GM23338 (cell line): ENCODE data around the gene TRAK1. TPM values are rescaled to one million over a fixed set of nuclear protein-coding genes. Genes with fewer than 3 reads are reported as not detected.
A peak's percentile ranks its signal among the peaks of the same experiment; 100 is the strongest.

Experiments
- ATAC-seq: fragments of 200-7000 bp; cut with Tn5 transposase; 3 replicates; pipeline ENCODE4 v1.9.1; 2020
- DNase-seq: peaks from one replicate; pipeline ENCODE4 v3.0.0-alpha.2; 2015; ENCODE audit warnings: low spot score
- H2AFZ ChIP-seq: fragments of 200-600 bp; sonication (generic); 2 replicates; pipeline ENCODE4 v1.8.0; 2016; ENCODE audit warnings: antibody characterized with exemption, mild to moderate bottlenecking, moderate library complexity
- H3F3A ChIP-seq: fragments of 200-600 bp; sonication (generic); replicated peaks from 2 replicates; pipeline ENCODE4 v1.8.0; 2017; ENCODE audit warnings: antibody characterized with exemption, mixed run types, low read depth
- H3K27ac ChIP-seq: fragments of 200-600 bp; sonication (generic); 2 replicates; pipeline ENCODE4 v1.6.1; 2016; ENCODE audit warnings: low read depth
- H3K27me3 ChIP-seq: fragments of 200-600 bp; sonication (generic); 2 replicates; pipeline ENCODE4 v1.8.0; 2016; ENCODE audit warnings: mild to moderate bottlenecking, mixed run types, moderate library complexity; ENCODE audit not compliant: insufficient read depth
- H3K36me3 ChIP-seq: fragments of 200-600 bp; sonication (generic); 2 replicates; pipeline ENCODE4 v1.8.0; 2016; ENCODE audit warnings: mild to moderate bottlenecking; ENCODE audit not compliant: insufficient read depth
- H3K4me1 ChIP-seq: fragments of 200-600 bp; sonication (generic); 2 replicates; pipeline ENCODE4 v1.8.0; 2016; ENCODE audit warnings: mild to moderate bottlenecking, moderate library complexity; ENCODE audit not compliant: insufficient read depth
- H3K4me2 ChIP-seq: fragments of 200-600 bp; sonication (generic); 2 replicates; pipeline ENCODE4 v1.7.1; 2017; ENCODE audit warnings: mixed run types
- H3K4me3 ChIP-seq: fragments of 200-600 bp; sonication (generic); 2 replicates; pipeline ENCODE4 v1.6.1; 2016; ENCODE audit warnings: mixed run types
- H3K79me2 ChIP-seq: fragments of 200-600 bp; sonication (generic); replicated peaks from 2 replicates; pipeline ENCODE4 v1.8.0; 2017; ENCODE audit warnings: mild to moderate bottlenecking; ENCODE audit not compliant: insufficient read depth
- H3K9me2 ChIP-seq: fragments of 200-600 bp; sonication (generic); 2 replicates; pipeline ENCODE4 v1.8.0; 2017; ENCODE audit not compliant: insufficient read depth
- H4K20me1 ChIP-seq: fragments of 200-600 bp; sonication (generic); replicated peaks from 2 replicates; pipeline ENCODE4 v1.8.0; 2017; ENCODE audit warnings: mild to moderate bottlenecking; ENCODE audit not compliant: insufficient read depth
- H3K27ac Mint-ChIP-seq: 2 replicates; pipeline ENCODE4 v1.8.0; 2020; ENCODE audit warnings: inconsistent platforms, mild to moderate bottlenecking, moderate library complexity, mixed read lengths
- H3K27me3 Mint-ChIP-seq: 3 replicates; pipeline ENCODE4 v1.8.0; 2022; ENCODE audit warnings: low read depth, mild to moderate bottlenecking, moderate library complexity, mixed read lengths, inconsistent platforms; ENCODE audit not compliant: insufficient read depth, poor library complexity
- H3K36me3 Mint-ChIP-seq: 3 replicates; pipeline ENCODE4 v1.8.0; 2021; ENCODE audit warnings: low read depth, mild to moderate bottlenecking, inconsistent platforms, moderate library complexity, mixed read lengths
- H3K4me1 Mint-ChIP-seq: 3 replicates; pipeline ENCODE4 v1.8.0; 2020; ENCODE audit warnings: mild to moderate bottlenecking, inconsistent platforms, mixed read lengths
- H3K4me3 Mint-ChIP-seq: 3 replicates; pipeline ENCODE4 v1.8.0; 2021; ENCODE audit warnings: moderate library complexity, mild to moderate bottlenecking, inconsistent platforms, mixed read lengths
- H3K9me3 Mint-ChIP-seq: 3 replicates; pipeline ENCODE4 v1.8.0; 2020; ENCODE audit warnings: moderate library complexity, mild to moderate bottlenecking, inconsistent platforms, mixed read lengths
- CREB1 ChIP-seq: fragments of 250-450 bp; sonication (Bioruptor Pico); IDR thresholded peaks from 2 replicates; pipeline ENCODE4 v1.5.0; 2020; ENCODE audit warnings: low read depth, mild to moderate bottlenecking, moderate library complexity
- EZH2 ChIP-seq: fragments of 200-600 bp; sonication (generic); IDR thresholded peaks from one replicate; pipeline ENCODE4 v1.8.0; 2017; ENCODE audit warnings: antibody characterized with exemption, mild to moderate bottlenecking, low read depth; ENCODE audit not compliant: unreplicated experiment
- EZH2phosphoT487 ChIP-seq: fragments of 200-600 bp; sonication (generic); IDR thresholded peaks from one replicate; pipeline ENCODE4 v1.8.1; 2018; ENCODE audit warnings: antibody characterized with exemption; ENCODE audit not compliant: unreplicated experiment
- JUNB ChIP-seq: IDR thresholded peaks from one replicate; pipeline ENCODE4 v1.6.1; 2016; ENCODE audit warnings: antibody characterized with exemption; ENCODE audit not compliant: unreplicated experiment
- NANOG ChIP-seq: IDR thresholded peaks from 2 replicates; pipeline ENCODE4 v1.6.1; 2016; ENCODE audit warnings: antibody characterized with exemption, borderline replicate concordance
- POLR2AphosphoS5 ChIP-seq: IDR thresholded peaks from 2 replicates; pipeline ENCODE4 v1.6.1; 2016; ENCODE audit warnings: antibody characterized with exemption, low read depth
- STAT1 ChIP-seq: IDR thresholded peaks from one replicate; pipeline ENCODE4 v1.6.1; 2016; ENCODE audit warnings: antibody characterized with exemption; ENCODE audit not compliant: unreplicated experiment
- ZNF114 ChIP-seq: fragments of 250-450 bp; sonication (Bioruptor Pico); IDR thresholded peaks from 2 replicates; pipeline ENCODE4 v1.5.0; 2020; ENCODE audit warnings: mild to moderate bottlenecking, moderate library complexity
- ZNF331 ChIP-seq: fragments of 250-450 bp; sonication (Bioruptor Pico); IDR thresholded peaks from 2 replicates; pipeline ENCODE4 v1.5.0; 2020; ENCODE audit warnings: low read depth, mild to moderate bottlenecking, moderate library complexity
- polyA plus RNA-seq: library from polyadenylated mRNA; unstranded; fragments of >200 nt; fragmentation: Nextera tagmentation; extraction: Ambion mirVana; gene quantifications from 2 replicates; pipeline ENCODE4 v1.2.1, GENCODE V29; 2016
- total RNA-seq: library from RNA; depleted of rRNA; stranded (reverse); fragments of >200 nt; shearing (Covaris generic); gene quantifications from 2 replicates; pipeline ENCODE4 v1.2.3, GENCODE V29; 2014
- TF ChIP-seq, protein P1 (sequence below): fragments of 250-450 bp; sonication (Bioruptor Pico); IDR thresholded peaks from 2 replicates; pipeline ENCODE4 v1.5.0; 2020; ENCODE audit warnings: mild to moderate bottlenecking, moderate library complexity
- TF ChIP-seq, protein P2 (sequence below): IDR thresholded peaks from one replicate; pipeline ENCODE4 v1.6.1; 2018; ENCODE audit warnings: antibody characterized with exemption; ENCODE audit not compliant: unreplicated experiment
- TF ChIP-seq, protein P3 (sequence below): IDR thresholded peaks from 2 replicates; pipeline ENCODE4 v1.6.1; 2016; ENCODE audit warnings: antibody characterized with exemption
- TF ChIP-seq, protein P4 (sequence below), 2 experiments: fragments of 200-600 bp in 1 of 2; sonication (generic) in 1 of 2; conservative IDR thresholded peaks; 2 replicates each; pipeline versions ENCODE4 v1.5.1 to v1.6.1; 2016 to 2017; ENCODE audit warnings: antibody characterized with exemption in 2 of 2, low read depth in 2 of 2, mild to moderate bottlenecking in 2 of 2, moderate library complexity in 1 of 2

TRAK1 gene
- total and polyA plus RNA-seq, 2 experiments from 2014 or later, result 13.4 to 47.4 TPM

DNA sequence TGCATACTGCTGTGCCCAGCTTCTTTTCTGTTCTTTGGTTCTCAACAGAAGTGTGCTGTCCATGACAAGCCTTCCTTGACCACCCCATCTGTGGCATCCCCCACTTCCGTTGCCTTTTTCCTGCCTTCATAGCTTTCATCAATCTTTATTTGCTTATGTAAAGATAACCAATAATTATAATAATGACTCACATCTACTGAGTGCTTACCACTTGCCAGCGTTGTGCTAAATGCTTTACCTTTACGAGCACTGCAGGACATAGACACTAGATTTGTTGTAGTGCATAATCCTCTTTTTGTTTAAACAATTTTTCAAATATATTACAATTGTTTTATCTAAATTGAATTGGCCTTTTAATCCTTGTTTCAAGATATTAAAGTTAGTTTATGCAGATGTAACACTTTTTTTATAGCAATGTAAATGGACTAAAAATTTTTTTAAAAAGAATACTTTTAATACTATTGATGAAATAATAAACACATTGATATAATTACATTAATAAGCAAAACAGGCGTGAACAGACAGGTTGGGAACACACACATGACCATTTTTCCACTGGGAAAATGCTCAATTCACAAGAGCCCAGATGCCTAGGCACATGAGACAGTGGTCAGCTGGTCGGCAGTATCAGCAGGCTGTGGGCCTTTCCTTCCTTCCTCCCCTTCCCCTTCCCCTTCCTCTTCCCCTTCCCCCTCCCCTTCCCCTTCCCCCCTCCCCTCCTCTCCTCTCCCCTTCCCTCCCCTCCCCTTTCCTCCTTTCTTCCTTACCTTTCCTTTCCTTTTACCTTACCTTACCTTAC is 42.5 kb downstream of the TRAK1 start:
- H3K9me2 ChIP-seq, result no peaks in the 10 kb centered on the region
- TF ChIP-seq ZNF114 (CRISPR knock-in tag) (no peak), JUNB (no peak), EZH2 (no peak), POLR2AphosphoS5 (no peak), STAT1 (no peak), NANOG (no peak), CREB1 (CRISPR knock-in tag) (no peak), EZH2phosphoT487 (no peak), ZNF331 (CRISPR knock-in tag) (no peak)
- TF ChIP-seq, protein P1, sequence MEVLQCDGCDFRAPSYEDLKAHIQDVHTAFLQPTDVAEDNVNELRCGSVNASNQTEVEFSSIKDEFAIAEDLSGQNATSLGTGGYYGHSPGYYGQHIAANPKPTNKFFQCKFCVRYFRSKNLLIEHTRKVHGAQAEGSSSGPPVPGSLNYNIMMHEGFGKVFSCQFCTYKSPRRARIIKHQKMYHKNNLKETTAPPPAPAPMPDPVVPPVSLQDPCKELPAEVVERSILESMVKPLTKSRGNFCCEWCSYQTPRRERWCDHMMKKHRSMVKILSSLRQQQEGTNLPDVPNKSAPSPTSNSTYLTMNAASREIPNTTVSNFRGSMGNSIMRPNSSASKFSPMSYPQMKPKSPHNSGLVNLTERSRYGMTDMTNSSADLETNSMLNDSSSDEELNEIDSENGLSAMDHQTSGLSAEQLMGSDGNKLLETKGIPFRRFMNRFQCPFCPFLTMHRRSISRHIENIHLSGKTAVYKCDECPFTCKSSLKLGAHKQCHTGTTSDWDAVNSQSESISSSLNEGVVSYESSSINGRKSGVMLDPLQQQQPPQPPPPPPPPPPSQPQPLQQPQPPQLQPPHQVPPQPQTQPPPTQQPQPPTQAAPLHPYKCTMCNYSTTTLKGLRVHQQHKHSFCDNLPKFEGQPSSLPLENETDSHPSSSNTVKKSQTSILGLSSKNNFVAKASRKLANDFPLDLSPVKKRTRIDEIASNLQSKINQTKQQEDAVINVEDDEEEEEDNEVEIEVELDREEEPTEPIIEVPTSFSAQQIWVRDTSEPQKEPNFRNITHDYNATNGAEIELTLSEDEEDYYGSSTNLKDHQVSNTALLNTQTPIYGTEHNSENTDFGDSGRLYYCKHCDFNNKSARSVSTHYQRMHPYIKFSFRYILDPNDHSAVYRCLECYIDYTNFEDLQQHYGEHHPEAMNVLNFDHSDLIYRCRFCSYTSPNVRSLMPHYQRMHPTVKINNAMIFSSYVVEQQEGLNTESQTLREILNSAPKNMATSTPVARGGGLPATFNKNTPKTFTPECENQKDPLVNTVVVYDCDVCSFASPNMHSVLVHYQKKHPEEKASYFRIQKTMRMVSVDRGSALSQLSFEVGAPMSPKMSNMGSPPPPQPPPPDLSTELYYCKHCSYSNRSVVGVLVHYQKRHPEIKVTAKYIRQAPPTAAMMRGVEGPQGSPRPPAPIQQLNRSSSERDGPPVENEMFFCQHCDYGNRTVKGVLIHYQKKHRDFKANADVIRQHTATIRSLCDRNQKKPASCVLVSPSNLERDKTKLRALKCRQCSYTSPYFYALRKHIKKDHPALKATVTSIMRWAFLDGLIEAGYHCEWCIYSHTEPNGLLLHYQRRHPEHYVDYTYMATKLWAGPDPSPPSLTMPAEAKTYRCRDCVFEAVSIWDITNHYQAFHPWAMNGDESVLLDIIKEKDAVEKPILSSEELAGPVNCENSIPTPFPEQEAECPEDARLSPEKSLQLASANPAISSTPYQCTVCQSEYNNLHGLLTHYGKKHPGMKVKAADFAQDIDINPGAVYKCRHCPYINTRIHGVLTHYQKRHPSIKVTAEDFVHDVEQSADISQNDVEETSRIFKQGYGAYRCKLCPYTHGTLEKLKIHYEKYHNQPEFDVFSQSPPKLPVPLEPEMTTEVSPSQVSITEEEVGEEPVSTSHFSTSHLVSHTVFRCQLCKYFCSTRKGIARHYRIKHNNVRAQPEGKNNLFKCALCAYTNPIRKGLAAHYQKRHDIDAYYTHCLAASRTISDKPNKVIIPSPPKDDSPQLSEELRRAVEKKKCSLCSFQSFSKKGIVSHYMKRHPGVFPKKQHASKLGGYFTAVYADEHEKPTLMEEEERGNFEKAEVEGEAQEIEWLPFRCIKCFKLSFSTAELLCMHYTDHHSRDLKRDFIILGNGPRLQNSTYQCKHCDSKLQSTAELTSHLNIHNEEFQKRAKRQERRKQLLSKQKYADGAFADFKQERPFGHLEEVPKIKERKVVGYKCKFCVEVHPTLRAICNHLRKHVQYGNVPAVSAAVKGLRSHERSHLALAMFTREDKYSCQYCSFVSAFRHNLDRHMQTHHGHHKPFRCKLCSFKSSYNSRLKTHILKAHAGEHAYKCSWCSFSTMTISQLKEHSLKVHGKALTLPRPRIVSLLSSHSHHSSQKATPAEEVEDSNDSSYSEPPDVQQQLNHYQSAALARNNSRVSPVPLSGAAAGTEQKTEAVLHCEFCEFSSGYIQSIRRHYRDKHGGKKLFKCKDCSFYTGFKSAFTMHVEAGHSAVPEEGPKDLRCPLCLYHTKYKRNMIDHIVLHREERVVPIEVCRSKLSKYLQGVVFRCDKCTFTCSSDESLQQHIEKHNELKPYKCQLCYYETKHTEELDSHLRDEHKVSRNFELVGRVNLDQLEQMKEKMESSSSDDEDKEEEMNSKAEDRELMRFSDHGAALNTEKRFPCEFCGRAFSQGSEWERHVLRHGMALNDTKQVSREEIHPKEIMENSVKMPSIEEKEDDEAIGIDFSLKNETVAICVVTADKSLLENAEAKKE (CRISPR knock-in tag), result no peak
- TF ChIP-seq, protein P2, sequence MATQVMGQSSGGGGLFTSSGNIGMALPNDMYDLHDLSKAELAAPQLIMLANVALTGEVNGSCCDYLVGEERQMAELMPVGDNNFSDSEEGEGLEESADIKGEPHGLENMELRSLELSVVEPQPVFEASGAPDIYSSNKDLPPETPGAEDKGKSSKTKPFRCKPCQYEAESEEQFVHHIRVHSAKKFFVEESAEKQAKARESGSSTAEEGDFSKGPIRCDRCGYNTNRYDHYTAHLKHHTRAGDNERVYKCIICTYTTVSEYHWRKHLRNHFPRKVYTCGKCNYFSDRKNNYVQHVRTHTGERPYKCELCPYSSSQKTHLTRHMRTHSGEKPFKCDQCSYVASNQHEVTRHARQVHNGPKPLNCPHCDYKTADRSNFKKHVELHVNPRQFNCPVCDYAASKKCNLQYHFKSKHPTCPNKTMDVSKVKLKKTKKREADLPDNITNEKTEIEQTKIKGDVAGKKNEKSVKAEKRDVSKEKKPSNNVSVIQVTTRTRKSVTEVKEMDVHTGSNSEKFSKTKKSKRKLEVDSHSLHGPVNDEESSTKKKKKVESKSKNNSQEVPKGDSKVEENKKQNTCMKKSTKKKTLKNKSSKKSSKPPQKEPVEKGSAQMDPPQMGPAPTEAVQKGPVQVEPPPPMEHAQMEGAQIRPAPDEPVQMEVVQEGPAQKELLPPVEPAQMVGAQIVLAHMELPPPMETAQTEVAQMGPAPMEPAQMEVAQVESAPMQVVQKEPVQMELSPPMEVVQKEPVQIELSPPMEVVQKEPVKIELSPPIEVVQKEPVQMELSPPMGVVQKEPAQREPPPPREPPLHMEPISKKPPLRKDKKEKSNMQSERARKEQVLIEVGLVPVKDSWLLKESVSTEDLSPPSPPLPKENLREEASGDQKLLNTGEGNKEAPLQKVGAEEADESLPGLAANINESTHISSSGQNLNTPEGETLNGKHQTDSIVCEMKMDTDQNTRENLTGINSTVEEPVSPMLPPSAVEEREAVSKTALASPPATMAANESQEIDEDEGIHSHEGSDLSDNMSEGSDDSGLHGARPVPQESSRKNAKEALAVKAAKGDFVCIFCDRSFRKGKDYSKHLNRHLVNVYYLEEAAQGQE, result no peak
- TF ChIP-seq, protein P3, sequence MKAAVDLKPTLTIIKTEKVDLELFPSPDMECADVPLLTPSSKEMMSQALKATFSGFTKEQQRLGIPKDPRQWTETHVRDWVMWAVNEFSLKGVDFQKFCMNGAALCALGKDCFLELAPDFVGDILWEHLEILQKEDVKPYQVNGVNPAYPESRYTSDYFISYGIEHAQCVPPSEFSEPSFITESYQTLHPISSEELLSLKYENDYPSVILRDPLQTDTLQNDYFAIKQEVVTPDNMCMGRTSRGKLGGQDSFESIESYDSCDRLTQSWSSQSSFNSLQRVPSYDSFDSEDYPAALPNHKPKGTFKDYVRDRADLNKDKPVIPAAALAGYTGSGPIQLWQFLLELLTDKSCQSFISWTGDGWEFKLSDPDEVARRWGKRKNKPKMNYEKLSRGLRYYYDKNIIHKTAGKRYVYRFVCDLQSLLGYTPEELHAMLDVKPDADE, result no peak
- TF ChIP-seq, protein P4, sequence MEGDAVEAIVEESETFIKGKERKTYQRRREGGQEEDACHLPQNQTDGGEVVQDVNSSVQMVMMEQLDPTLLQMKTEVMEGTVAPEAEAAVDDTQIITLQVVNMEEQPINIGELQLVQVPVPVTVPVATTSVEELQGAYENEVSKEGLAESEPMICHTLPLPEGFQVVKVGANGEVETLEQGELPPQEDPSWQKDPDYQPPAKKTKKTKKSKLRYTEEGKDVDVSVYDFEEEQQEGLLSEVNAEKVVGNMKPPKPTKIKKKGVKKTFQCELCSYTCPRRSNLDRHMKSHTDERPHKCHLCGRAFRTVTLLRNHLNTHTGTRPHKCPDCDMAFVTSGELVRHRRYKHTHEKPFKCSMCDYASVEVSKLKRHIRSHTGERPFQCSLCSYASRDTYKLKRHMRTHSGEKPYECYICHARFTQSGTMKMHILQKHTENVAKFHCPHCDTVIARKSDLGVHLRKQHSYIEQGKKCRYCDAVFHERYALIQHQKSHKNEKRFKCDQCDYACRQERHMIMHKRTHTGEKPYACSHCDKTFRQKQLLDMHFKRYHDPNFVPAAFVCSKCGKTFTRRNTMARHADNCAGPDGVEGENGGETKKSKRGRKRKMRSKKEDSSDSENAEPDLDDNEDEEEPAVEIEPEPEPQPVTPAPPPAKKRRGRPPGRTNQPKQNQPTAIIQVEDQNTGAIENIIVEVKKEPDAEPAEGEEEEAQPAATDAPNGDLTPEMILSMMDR (conservative IDR thresholded peaks at IDR 0.05; ENCODE audit: low read depth in 2 of 2), result no peak
- no peaks in the 10 kb centered on the region for H3F3A ChIP-seq
- no peaks in the 10 kb centered on the region for H3K36me3 ChIP-seq
- ATAC-seq (no peak), DNase-seq (no peak)
- Mint-ChIP-seq H3K9me3 (no peaks in the 10 kb centered on the region), H3K4me3 (no peak overlapping the region), H3K4me1 (peaks cover 7% of the 10 kb centered on the region; the same call in 1 of the 3 replicates), H3K27ac (peak overlapping the region; percentile 11; the same call in 1 of the 2 replicates), H3K36me3 (no peaks in the 10 kb centered on the region), H3K27me3 (peaks cover 3% of the 10 kb centered on the region)
- no peaks in the 10 kb centered on the region for H4K20me1 ChIP-seq
- no peaks in the 10 kb centered on the region for H3K4me1 ChIP-seq
- H3K4me2 ChIP-seq, result no peak overlapping the region
- H3K27ac ChIP-seq, result no peak overlapping the region
- no peaks in the 10 kb centered on the region for H3K27me3 ChIP-seq
- no peak overlapping the region for H3K4me3 ChIP-seq
- H3K79me2 ChIP-seq, result no peaks in the 10 kb centered on the region
- H2AFZ ChIP-seq, result no peak overlapping the region
